Neural progenitor cell (in vitro differentiated cells): ENCODE measurements around the gene OR7C1.
"Not testable (repeated sequence)": the region's sequence is repeated elsewhere in the genome, so short reads cannot be mapped to it uniquely, and the experiment has no call there.

Source experiments
- EZH2 ChIP-seq: fragments of 200-600 bp; sonication (generic); IDR thresholded peaks from 2 replicates; pipeline ENCODE4 v1.6.1; 2017; ENCODE audit warnings: antibody characterized with exemption, mild to moderate bottlenecking, moderate library complexity
- EZH2phosphoT487 ChIP-seq: fragments of 200-600 bp; sonication (generic); IDR thresholded peaks from 2 replicates; pipeline ENCODE4 v1.6.1; 2017; ENCODE audit warnings: antibody characterized with exemption
- TF ChIP-seq, protein P1 (sequence below): fragments of 200-600 bp; sonication (generic); IDR thresholded peaks from 2 replicates; pipeline ENCODE4 v1.5.1; 2017; ENCODE audit warnings: antibody characterized with exemption, mild to moderate bottlenecking

DNA sequence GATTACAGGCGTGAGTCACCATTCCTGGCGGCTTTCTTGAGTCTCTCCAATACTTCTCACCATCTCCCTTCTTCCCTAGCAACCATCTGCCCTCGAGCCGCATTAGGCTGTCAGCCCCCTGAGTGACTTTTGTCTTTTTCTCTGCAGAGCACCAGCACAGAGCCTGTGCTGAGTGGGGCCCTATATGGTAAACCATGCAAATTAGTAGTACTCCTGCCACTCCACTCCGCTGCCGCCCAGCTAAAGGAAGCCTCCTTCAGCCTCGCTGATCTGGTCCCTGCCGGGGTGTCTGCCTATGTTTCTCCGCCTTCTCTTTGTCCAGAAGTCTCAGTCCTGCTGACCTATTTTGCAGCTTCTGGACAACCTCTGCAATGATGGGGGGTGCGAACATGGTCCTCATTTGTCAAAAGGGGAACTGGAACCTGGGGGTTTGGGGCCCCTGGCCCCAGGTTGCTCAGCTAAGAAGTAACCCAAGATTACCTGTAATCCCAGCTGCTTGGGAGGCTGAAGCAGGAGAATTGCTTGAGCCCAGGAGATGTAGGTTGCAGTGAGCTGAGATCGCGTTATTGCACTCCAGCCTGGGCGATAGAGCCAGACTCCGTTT, 54.3 kb downstream of the OR7C1 start:
- not testable (repeated sequence) for TF ChIP-seq EZH2, EZH2phosphoT487
- TF ChIP-seq, protein P1, sequence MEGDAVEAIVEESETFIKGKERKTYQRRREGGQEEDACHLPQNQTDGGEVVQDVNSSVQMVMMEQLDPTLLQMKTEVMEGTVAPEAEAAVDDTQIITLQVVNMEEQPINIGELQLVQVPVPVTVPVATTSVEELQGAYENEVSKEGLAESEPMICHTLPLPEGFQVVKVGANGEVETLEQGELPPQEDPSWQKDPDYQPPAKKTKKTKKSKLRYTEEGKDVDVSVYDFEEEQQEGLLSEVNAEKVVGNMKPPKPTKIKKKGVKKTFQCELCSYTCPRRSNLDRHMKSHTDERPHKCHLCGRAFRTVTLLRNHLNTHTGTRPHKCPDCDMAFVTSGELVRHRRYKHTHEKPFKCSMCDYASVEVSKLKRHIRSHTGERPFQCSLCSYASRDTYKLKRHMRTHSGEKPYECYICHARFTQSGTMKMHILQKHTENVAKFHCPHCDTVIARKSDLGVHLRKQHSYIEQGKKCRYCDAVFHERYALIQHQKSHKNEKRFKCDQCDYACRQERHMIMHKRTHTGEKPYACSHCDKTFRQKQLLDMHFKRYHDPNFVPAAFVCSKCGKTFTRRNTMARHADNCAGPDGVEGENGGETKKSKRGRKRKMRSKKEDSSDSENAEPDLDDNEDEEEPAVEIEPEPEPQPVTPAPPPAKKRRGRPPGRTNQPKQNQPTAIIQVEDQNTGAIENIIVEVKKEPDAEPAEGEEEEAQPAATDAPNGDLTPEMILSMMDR, result not testable (repeated sequence)
